ENCODE data around the gene AFF3.

DNA sequence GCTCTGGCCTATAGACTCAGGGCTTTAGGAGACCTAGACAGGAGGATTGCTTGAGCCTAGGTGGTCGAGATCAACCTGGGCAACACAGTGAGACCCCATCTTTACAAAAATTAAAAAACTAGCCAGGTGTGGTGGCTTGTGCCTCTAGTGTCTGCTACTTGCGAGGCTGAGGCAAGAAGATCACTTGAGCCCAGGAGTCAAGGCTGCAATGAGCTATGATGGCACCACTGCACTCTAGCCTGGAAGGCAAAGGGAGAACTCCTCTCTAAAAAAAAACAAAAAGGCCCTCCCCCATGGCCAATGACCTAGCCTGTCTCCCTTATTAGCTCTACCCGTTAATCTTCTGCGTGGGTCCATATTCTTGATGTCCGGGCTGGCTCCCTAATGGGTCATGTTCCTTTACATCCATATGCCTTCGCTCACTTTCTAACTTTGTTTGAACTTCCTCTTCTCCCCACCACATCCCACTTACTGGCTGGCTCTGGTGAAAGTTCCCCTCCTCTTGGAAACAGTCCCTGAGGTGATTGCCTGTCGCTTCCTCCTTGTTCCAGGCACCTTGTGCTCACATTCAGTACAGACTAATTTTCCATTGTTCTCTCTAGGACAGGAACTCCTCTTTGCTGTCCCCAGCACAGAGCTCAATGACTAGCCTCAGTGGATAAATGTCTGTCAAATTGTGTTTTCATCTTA lies 103.0 kb downstream of the AFF3 start:
- TF ChIP-seq RAD21 (IDR thresholded peaks at IDR 0.05; ENCODE audit: low read depth) (no peak), JUND (IDR thresholded peaks at IDR 0.05) (no peak), POLR2AphosphoS5 (IDR thresholded peaks at IDR 0.05; ENCODE audit: low read depth, low read length) (no peak), ZNF274 (IDR thresholded peaks at IDR 0.05; ENCODE audit: low read depth, low read length) (no peak), ZFX (IDR thresholded peaks at IDR 0.05) (no peak), POLR2A (IDR thresholded peaks at IDR 0.05; ENCODE audit: borderline replicate concordance, extremely low read depth, insufficient read depth, insufficient read length) (no peak), EZH2phosphoT487 (IDR thresholded peaks at IDR 0.05; ENCODE audit: borderline replicate concordance) (no peak), YY1 (IDR thresholded peaks at IDR 0.05; ENCODE audit: extremely low read depth, insufficient replicate concordance, low read depth, low read length) (no peak)
- TF ChIP-seq, protein P1, sequence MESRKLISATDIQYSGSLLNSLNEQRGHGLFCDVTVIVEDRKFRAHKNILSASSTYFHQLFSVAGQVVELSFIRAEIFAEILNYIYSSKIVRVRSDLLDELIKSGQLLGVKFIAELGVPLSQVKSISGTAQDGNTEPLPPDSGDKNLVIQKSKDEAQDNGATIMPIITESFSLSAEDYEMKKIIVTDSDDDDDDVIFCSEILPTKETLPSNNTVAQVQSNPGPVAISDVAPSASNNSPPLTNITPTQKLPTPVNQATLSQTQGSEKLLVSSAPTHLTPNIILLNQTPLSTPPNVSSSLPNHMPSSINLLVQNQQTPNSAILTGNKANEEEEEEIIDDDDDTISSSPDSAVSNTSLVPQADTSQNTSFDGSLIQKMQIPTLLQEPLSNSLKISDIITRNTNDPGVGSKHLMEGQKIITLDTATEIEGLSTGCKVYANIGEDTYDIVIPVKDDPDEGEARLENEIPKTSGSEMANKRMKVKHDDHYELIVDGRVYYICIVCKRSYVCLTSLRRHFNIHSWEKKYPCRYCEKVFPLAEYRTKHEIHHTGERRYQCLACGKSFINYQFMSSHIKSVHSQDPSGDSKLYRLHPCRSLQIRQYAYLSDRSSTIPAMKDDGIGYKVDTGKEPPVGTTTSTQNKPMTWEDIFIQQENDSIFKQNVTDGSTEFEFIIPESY (IDR thresholded peaks at IDR 0.05; ENCODE audit: extremely low read depth, insufficient replicate concordance, low read length): no peak
- TF ChIP-seq, protein P2, sequence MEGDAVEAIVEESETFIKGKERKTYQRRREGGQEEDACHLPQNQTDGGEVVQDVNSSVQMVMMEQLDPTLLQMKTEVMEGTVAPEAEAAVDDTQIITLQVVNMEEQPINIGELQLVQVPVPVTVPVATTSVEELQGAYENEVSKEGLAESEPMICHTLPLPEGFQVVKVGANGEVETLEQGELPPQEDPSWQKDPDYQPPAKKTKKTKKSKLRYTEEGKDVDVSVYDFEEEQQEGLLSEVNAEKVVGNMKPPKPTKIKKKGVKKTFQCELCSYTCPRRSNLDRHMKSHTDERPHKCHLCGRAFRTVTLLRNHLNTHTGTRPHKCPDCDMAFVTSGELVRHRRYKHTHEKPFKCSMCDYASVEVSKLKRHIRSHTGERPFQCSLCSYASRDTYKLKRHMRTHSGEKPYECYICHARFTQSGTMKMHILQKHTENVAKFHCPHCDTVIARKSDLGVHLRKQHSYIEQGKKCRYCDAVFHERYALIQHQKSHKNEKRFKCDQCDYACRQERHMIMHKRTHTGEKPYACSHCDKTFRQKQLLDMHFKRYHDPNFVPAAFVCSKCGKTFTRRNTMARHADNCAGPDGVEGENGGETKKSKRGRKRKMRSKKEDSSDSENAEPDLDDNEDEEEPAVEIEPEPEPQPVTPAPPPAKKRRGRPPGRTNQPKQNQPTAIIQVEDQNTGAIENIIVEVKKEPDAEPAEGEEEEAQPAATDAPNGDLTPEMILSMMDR (IDR thresholded peaks at IDR 0.05 in 2 of 3, conservative IDR thresholded peaks at IDR 0.05 in 1 of 3; ENCODE audit: borderline replicate concordance in 1 of 3, insufficient read depth in 1 of 3, low read depth in 2 of 3, low read length in 2 of 3): no peak
- TF ChIP-seq, protein P3, sequence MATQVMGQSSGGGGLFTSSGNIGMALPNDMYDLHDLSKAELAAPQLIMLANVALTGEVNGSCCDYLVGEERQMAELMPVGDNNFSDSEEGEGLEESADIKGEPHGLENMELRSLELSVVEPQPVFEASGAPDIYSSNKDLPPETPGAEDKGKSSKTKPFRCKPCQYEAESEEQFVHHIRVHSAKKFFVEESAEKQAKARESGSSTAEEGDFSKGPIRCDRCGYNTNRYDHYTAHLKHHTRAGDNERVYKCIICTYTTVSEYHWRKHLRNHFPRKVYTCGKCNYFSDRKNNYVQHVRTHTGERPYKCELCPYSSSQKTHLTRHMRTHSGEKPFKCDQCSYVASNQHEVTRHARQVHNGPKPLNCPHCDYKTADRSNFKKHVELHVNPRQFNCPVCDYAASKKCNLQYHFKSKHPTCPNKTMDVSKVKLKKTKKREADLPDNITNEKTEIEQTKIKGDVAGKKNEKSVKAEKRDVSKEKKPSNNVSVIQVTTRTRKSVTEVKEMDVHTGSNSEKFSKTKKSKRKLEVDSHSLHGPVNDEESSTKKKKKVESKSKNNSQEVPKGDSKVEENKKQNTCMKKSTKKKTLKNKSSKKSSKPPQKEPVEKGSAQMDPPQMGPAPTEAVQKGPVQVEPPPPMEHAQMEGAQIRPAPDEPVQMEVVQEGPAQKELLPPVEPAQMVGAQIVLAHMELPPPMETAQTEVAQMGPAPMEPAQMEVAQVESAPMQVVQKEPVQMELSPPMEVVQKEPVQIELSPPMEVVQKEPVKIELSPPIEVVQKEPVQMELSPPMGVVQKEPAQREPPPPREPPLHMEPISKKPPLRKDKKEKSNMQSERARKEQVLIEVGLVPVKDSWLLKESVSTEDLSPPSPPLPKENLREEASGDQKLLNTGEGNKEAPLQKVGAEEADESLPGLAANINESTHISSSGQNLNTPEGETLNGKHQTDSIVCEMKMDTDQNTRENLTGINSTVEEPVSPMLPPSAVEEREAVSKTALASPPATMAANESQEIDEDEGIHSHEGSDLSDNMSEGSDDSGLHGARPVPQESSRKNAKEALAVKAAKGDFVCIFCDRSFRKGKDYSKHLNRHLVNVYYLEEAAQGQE (IDR thresholded peaks at IDR 0.05; ENCODE audit: low read depth): no peak
- TF ChIP-seq, protein P4, sequence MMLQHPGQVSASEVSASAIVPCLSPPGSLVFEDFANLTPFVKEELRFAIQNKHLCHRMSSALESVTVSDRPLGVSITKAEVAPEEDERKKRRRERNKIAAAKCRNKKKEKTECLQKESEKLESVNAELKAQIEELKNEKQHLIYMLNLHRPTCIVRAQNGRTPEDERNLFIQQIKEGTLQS (IDR thresholded peaks at IDR 0.05): no peak

Measured in HCT116 (cell line).